KMS-11 (cell line): ENCODE data around the gene PPY.

Source experiments
- H2AFZ ChIP-seq: fragments of 200-600 bp; sonication (generic); 2 replicates; pipeline ENCODE4 v1.6.1; 2016; ENCODE audit warnings: antibody characterized with exemption, mixed run types, low read depth
- H3K27ac ChIP-seq: fragments of 200-600 bp; sonication (generic); 2 replicates; pipeline ENCODE4 v1.6.1; 2016; ENCODE audit warnings: mild to moderate bottlenecking, mixed run types
- H3K27me3 ChIP-seq: fragments of 200-600 bp; sonication (generic); 2 replicates; pipeline ENCODE4 v1.6.1; 2017; ENCODE audit warnings: mild to moderate bottlenecking, low read depth, mixed run types, moderate library complexity; ENCODE audit not compliant: insufficient read depth
- H3K36me3 ChIP-seq: fragments of 200-600 bp; sonication (generic); 2 replicates; pipeline ENCODE4 v1.6.1; 2017; ENCODE audit warnings: mild to moderate bottlenecking, mixed run types; ENCODE audit not compliant: insufficient read depth
- H3K4me1 ChIP-seq: fragments of 200-600 bp; sonication (generic); 2 replicates; pipeline ENCODE4 v1.6.1; 2016; ENCODE audit warnings: mild to moderate bottlenecking, low read depth, mixed run types; ENCODE audit not compliant: poor library complexity, severe bottlenecking
- H3K4me2 ChIP-seq: fragments of 200-600 bp; sonication (generic); 2 replicates; pipeline ENCODE4 v1.7.0; 2016; ENCODE audit warnings: mild to moderate bottlenecking, mixed run types
- H3K4me3 ChIP-seq: fragments of 200-600 bp; sonication (generic); IDR thresholded peaks from 2 replicates; pipeline ENCODE4 v1.6.1; 2017; ENCODE audit warnings: low read depth, low read length, mixed read lengths; ENCODE audit not compliant: insufficient read depth
- H3K79me2 ChIP-seq: fragments of 200-600 bp; sonication (generic); 2 replicates; pipeline ENCODE4 v1.6.1; 2016; ENCODE audit warnings: low read depth, mixed run types; ENCODE audit not compliant: insufficient read depth
- H3K9ac ChIP-seq: fragments of 200-600 bp; sonication (generic); 2 replicates; pipeline ENCODE4 v1.6.1; 2016; ENCODE audit warnings: mild to moderate bottlenecking, mixed run types
- H4K20me1 ChIP-seq: fragments of 200-600 bp; sonication (generic); 2 replicates; pipeline ENCODE4 v1.6.1; 2016; ENCODE audit warnings: mild to moderate bottlenecking, mixed run types; ENCODE audit not compliant: insufficient read depth
- TF ChIP-seq, protein P1 (sequence below): fragments of 200-600 bp; sonication (generic); conservative IDR thresholded peaks from 2 replicates; pipeline ENCODE4 v1.6.1; 2017; ENCODE audit warnings: low read depth, mild to moderate bottlenecking, antibody characterized with exemption, low read length, moderate library complexity, mixed read lengths

The PPY gene

DNA sequence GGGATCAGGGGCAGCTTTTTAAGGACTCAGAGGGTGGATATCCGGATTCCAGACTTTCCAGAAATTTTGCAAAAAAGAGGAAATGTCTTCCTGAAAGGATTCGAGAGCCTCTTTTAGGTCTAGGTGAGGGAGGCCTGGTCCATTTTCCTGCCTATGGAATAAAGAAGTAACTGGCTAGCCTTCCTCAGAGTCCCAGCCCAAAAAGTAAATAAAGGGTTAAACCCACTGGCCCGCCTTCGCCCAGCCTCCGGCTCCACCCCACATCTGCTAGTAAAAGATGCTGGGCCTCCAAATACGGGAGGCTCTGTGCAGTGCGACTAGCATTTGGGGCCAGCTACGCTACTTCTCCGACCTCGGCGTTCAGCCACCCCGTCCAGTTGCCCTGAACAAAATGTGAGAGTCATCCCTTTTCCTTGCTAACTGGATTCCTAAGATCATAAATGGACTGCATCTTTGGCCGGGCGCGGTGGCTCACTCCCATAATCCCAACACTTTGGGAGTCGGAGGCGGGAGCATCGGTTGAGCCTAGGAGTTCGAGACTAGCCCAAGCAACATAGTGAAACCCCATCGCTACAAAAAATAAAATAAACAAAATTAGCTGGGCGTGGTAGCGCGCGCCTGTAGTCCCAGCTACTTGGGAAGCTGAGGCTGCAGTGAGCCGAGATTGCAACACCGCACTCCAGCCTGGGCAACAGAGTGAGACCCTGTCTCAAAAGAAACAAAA, 34.1 kb downstream of the PPY start:
- peaks cover 52% of the 10 kb centered on the region for H3K27me3 ChIP-seq
- no peaks in the 10 kb centered on the region for H3K36me3 ChIP-seq
- H2AFZ ChIP-seq, result peak overlapping the region; percentile 71
- no peak overlapping the region for H3K9ac ChIP-seq
- no peaks in the 10 kb centered on the region for H3K79me2 ChIP-seq
- H4K20me1 ChIP-seq, result no peaks in the 10 kb centered on the region
- peak overlapping the region; percentile 92 for H3K4me2 ChIP-seq
- H3K27ac ChIP-seq, result no peak overlapping the region
- no peak overlapping the region for H3K4me3 ChIP-seq
- TF ChIP-seq, protein P1, sequence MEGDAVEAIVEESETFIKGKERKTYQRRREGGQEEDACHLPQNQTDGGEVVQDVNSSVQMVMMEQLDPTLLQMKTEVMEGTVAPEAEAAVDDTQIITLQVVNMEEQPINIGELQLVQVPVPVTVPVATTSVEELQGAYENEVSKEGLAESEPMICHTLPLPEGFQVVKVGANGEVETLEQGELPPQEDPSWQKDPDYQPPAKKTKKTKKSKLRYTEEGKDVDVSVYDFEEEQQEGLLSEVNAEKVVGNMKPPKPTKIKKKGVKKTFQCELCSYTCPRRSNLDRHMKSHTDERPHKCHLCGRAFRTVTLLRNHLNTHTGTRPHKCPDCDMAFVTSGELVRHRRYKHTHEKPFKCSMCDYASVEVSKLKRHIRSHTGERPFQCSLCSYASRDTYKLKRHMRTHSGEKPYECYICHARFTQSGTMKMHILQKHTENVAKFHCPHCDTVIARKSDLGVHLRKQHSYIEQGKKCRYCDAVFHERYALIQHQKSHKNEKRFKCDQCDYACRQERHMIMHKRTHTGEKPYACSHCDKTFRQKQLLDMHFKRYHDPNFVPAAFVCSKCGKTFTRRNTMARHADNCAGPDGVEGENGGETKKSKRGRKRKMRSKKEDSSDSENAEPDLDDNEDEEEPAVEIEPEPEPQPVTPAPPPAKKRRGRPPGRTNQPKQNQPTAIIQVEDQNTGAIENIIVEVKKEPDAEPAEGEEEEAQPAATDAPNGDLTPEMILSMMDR, result no peak
- H3K4me1 ChIP-seq, result peaks cover 12% of the 10 kb centered on the region

DNA sequence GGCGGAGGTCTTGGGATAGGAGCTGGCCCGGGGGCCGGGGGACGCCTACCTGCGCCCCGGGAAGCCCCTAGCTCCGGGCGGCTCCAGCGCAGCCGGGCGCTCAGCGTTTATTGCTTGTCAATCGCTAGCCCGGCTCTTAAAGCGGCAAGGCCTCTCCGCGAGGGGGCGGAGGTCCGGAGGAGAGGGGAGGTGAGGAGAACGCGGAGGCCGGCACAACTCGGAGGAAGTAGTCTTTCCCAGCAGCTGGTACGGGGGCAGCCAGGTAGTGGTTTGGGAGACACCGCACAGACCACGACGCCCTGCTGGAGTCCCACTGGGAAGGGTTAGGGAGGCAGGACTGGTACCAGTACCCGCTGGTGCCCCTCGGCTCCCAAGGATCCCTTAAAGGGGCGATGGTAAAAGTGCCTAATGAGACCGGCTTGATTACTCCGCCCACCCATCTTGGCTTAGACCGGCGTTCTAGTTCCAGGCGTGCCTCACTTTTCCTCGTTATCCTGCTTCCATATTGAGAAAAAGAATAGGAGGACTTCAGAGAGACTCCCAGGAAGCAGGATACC, 34.8 kb downstream of the PPY start, which contains the start of gene MPP2:
MPP2 (minus strand) TSS at position 112 of the 557 bp plus-strand sequence. CDS start 3,076 bp downstream, outside the sequence.
- H3K9ac ChIP-seq, result no peak within 1 kb of the TSS
- no peak within 1 kb of the TSS for H3K4me3 ChIP-seq
- TF ChIP-seq, protein P1, result 0 out of 2 replicates have a peak, but pooled peaks have one; percentile 37
- no peak within 1 kb of the TSS for H3K27ac ChIP-seq
- H3K4me2 ChIP-seq, result peak within 1 kb of the TSS; percentile 92
- H3K79me2 ChIP-seq, result no peaks in the 10 kb centered on the region
- H3K4me1 ChIP-seq, result peaks cover 12% of the 10 kb centered on the region
- peak within 1 kb of the TSS; percentile 71 for H2AFZ ChIP-seq
- no peaks in the 10 kb centered on the region for H3K36me3 ChIP-seq
- H3K27me3 ChIP-seq, result peaks cover 52% of the 10 kb centered on the region
- H4K20me1 ChIP-seq, result no peaks in the 10 kb centered on the region

DNA sequence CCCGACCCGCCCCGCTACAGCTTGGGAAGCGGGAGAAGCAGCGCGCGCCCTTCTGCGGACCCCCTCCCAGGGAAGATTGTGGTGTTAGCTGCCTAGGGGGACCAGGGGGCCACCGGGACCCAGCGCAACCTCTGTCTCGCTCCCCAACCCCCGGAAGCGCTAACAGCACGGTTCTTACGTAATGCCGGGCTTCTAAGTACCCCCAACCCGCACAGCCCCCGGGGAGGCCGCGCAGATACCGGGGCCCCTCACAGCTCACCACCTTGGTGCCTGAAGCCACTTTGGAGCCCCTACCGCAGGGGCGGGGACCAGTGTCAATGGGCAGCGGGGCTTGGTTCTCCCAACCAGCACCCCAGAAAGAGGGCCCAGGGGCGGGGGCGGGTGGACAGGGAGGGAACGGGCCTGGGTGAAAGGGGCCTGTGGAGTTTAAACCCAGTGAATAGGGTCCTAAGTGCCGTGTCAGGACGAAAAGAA, 35.3 kb downstream of the PPY start:
- H3K27me3 ChIP-seq, result peaks cover 52% of the 10 kb centered on the region
- no peak overlapping the region for H3K27ac ChIP-seq
- TF ChIP-seq, protein P1, result no peak
- H2AFZ ChIP-seq, result peak overlapping the region; percentile 71
- H4K20me1 ChIP-seq, result no peaks in the 10 kb centered on the region
- no peaks in the 10 kb centered on the region for H3K79me2 ChIP-seq
- no peaks in the 10 kb centered on the region for H3K36me3 ChIP-seq
- no peak overlapping the region for H3K4me3 ChIP-seq
- peak overlapping the region; percentile 92 for H3K4me2 ChIP-seq
- H3K9ac ChIP-seq, result no peak overlapping the region
- H3K4me1 ChIP-seq, result peaks cover 12% of the 10 kb centered on the region

DNA sequence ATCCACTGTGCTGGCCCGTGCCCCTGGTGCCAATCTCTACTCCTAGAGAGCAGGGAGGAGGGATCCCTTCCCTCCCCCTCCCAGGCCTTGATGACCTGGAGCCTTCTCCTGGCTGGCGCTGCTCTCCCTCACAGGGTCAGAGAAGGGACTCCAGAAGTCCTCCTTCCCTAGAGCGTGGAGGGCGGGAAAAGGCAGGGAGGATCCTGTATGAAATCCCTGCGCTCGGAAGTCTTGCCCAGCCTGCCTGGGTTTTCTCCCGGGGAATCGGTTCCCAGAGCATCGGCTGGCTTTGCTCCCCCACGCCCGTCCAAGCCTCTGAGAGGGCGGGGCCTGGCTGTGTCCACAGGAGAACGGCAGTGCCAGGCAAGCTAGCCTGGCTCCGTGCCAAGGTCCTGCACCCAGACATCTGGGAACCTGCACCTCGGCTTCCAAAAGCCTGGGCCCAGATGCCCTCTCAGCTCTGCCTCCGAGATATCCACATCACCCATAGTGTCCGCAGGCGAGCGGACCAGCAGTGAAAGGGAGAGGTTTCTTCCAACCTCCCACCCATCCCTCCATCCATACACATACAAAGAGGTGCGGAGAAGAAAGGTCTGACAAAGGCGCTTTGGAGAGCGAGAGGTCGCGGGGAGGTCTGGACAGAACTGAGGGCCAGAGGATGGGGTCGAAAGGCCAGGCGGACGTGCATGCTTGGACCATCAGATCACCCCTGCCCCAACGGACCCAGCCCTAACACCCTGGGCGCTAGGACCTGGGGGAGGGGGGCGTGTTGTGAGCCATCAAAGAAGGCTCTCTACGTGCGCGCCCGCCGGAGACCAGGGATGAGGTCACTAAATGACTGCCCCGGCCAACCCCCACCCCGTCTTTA, 36.1 kb downstream of the PPY start:
- no peaks in the 10 kb centered on the region for H3K79me2 ChIP-seq
- H4K20me1 ChIP-seq, result no peaks in the 10 kb centered on the region
- H3K27ac ChIP-seq, result no peak overlapping the region
- H3K36me3 ChIP-seq, result no peaks in the 10 kb centered on the region
- H3K4me1 ChIP-seq, result peaks cover 15% of the 10 kb centered on the region
- no peak overlapping the region for H3K4me3 ChIP-seq
- H2AFZ ChIP-seq, result no peak overlapping the region
- no peak overlapping the region for H3K9ac ChIP-seq
- TF ChIP-seq, protein P1, result no peak
- no peak overlapping the region; the same call in 1 of the 2 replicates for H3K4me2 ChIP-seq
- peaks cover 55% of the 10 kb centered on the region for H3K27me3 ChIP-seq
